Astrocyte (in vitro differentiated cells and primary cell): ENCODE measurements around the gene JAKMIP1.

Source experiments
- CTCF ChIP-seq: IDR thresholded peaks from 2 replicates; pipeline ENCODE4 v1.5.1; 2011; ENCODE audit warnings: low read depth, mild to moderate bottlenecking, inconsistent platforms, low read length, moderate library complexity; ENCODE audit not compliant: insufficient read depth
- EZH2 ChIP-seq: IDR thresholded peaks from 2 replicates; pipeline ENCODE4 v1.6.1; 2012; ENCODE audit warnings: mild to moderate bottlenecking, low read length, inconsistent platforms; ENCODE audit not compliant: insufficient read depth

GRCh38 chr4:6012200-6012599 lies 188.1 kb downstream of the JAKMIP1 start:
- no peak for TF ChIP-seq CTCF
- TF ChIP-seq EZH2 = no peak
